K562 (cell line): ENCODE data around the gene HAUS2. TPM values are rescaled to one million over a fixed set of nuclear protein-coding genes. Genes with fewer than 3 reads are reported as not detected.

Experiments used
- ATAC-seq: fragments of 200-7000 bp; cut with Tn5 transposase; 3 replicates; pipeline ENCODE4 v1.9.1; 2020; ENCODE audit warnings: moderate library complexity
- BruUV-seq: library from RNA; stranded (reverse); fragments of 400-500 nt; replicated peaks from 2 replicates; lab custom pipeline; 2021; lab: Mats Ljungman, UMichigan
- CTCF ChIA-PET: fragments of 300-600 bp; formaldehyde crosslinking; extraction: SDS; loops from one replicate; lab custom pipeline; 2021; ENCODE audit warnings: low intra/inter-chr PET ratio; lab: Yijun Ruan, JAX
- POLR2A ChIA-PET: fragments of 300-600, 350-650 bp; sonication (Branson Sonifier 250); formaldehyde crosslinking; extraction: SDS; loops from one replicate; lab custom pipeline; 2021; ENCODE audit warnings: antibody characterized with exemption, inconsistent platforms; lab: Yijun Ruan, JAX
- DNase-seq, 4 experiments: peaks; one replicate each; pipeline versions ENCODE4 v3.0.0 to v3.0.0-alpha.2; 2011 to 2018; ENCODE audit warnings: low spot score in 3 of 4, mixed read lengths in 3 of 4; ENCODE audit errors: extremely low read depth in 1 of 4
- FAIRE-seq: peaks from 2 replicates; lab custom pipeline; 2011; peaks lifted over from hg19 to GRCh38; lab: Jason Lieb, UNC
- H2AFZ ChIP-seq: 2 replicates; pipeline ENCODE4 v1.6.0; 2011; ENCODE audit warnings: low read depth, low read length, control low read depth, inconsistent platforms
- H3K27ac ChIP-seq: fragments of 200-600 bp; 3 replicates; pipeline ENCODE4 v1.8.0; 2011; ENCODE audit warnings: low read depth, mild to moderate bottlenecking, control low read depth, inconsistent platforms, low read length, moderate library complexity, mixed read lengths; ENCODE audit errors: extremely low read depth
- H3K27me3 ChIP-seq, 2 experiments: fragments of 300-600 bp in 1 of 2; 2 replicates in 1 of 2; 3 replicates in 1 of 2; pipeline versions ENCODE4 v1.6.0 to v1.8.0; 2011; ENCODE audit warnings: inconsistent platforms in 2 of 2, low read length in 2 of 2, mild to moderate bottlenecking in 1 of 2, mixed read lengths in 1 of 2, moderate library complexity in 1 of 2; ENCODE audit not compliant: control insufficient read depth in 2 of 2, insufficient read depth in 2 of 2
- H3K36me3 ChIP-seq: fragments of 300-600 bp; 3 replicates; pipeline ENCODE4 v1.8.0; 2011; ENCODE audit warnings: mild to moderate bottlenecking, low read length, inconsistent platforms; ENCODE audit not compliant: control insufficient read depth, insufficient read depth
- H3K4me1 ChIP-seq, 2 experiments: fragments of 200-600 bp in 1 of 2; replicated peaks in 1 of 2; 2 replicates in 1 of 2; 3 replicates in 1 of 2; pipeline versions ENCODE4 v1.5.1 to v1.8.0; 2011; ENCODE audit warnings: inconsistent platforms in 2 of 2, low read length in 2 of 2, mild to moderate bottlenecking in 1 of 2, mixed read lengths in 1 of 2, moderate library complexity in 1 of 2; ENCODE audit not compliant: control insufficient read depth in 2 of 2, insufficient read depth in 2 of 2
- H3K4me2 ChIP-seq: 2 replicates; pipeline ENCODE4 v1.6.1; 2011; ENCODE audit warnings: low read length, control low read depth, inconsistent platforms, mixed read lengths; ENCODE audit not compliant: insufficient read depth
- H3K4me3 ChIP-seq: fragments of 200-600 bp; sonication (generic), shearing (Covaris generic); 2 replicates; pipeline ENCODE4 v1.5.1; 2016; ENCODE audit warnings: control low read depth, inconsistent platforms
- H3K79me2 ChIP-seq: fragments of 200-600 bp; 3 replicates; pipeline ENCODE4 v1.8.0; 2011; ENCODE audit warnings: low read length, inconsistent platforms; ENCODE audit not compliant: control insufficient read depth, insufficient read depth
- H3K9ac ChIP-seq, 2 experiments: 2 replicates each; pipeline versions ENCODE4 v1.6.0 to v1.6.1; 2011; ENCODE audit warnings: low read depth in 2 of 2, low read length in 2 of 2, control low read depth in 1 of 2, inconsistent platforms in 1 of 2, mild to moderate bottlenecking in 1 of 2, mixed read lengths in 1 of 2; ENCODE audit not compliant: insufficient read depth in 1 of 2
- H3K9me1 ChIP-seq: one replicate; pipeline ENCODE4 v1.6.0; 2011; ENCODE audit warnings: inconsistent platforms, mild to moderate bottlenecking, low read length, moderate library complexity; ENCODE audit not compliant: control insufficient read depth, insufficient read depth
- H3K9me3 ChIP-seq: replicated peaks from 2 replicates; pipeline ENCODE4 v1.5.1; 2011; ENCODE audit warnings: low read depth, low read length, inconsistent platforms; ENCODE audit not compliant: control insufficient read depth, insufficient read depth
- H4K20me1 ChIP-seq: replicated peaks from 2 replicates; pipeline ENCODE4 v1.6.1; 2011; ENCODE audit warnings: low read length, inconsistent platforms, mixed read lengths; ENCODE audit not compliant: control insufficient read depth, insufficient read depth
- ATF7 ChIP-seq: fragments of 450-650 bp; IDR thresholded peaks from 2 replicates; pipeline ENCODE4 v1.7.1; 2014; ENCODE audit warnings: mild to moderate bottlenecking, moderate library complexity
- CBX5 ChIP-seq: IDR thresholded peaks from 2 replicates; pipeline ENCODE4 v1.6.1; 2014; ENCODE audit warnings: low read depth, borderline replicate concordance
- DACH1 ChIP-seq: fragments of 450-650 bp; IDR thresholded peaks from 2 replicates; pipeline ENCODE4 v1.6.1; 2018; ENCODE audit not compliant: partially characterized antibody
- KDM2B ChIP-seq: fragments of 250-450 bp; sonication (Bioruptor Pico); IDR thresholded peaks from 2 replicates; pipeline ENCODE4 v1.8.0; 2021; ENCODE audit warnings: mild to moderate bottlenecking, moderate library complexity
- MXI1 ChIP-seq: IDR thresholded peaks from 2 replicates; pipeline ENCODE4 v1.6.1; 2011; ENCODE audit warnings: low read depth, mild to moderate bottlenecking, improper control_type of control experiment, low read length
- MYNN ChIP-seq, 2 experiments: sonication (generic); formaldehyde crosslinking in 1 of 2; IDR thresholded peaks; 2 replicates each; pipeline versions ENCODE4 v1.5.0 to v1.6.1; 2016 to 2020; ENCODE audit warnings: antibody characterized with exemption in 1 of 2, missing genetic modification reagents in 1 of 2
- NONO ChIP-seq, 2 experiments: fragments of 200-400 bp in 1 of 2; fragments of 450-650 bp in 1 of 2; formaldehyde crosslinking in 1 of 2; IDR thresholded peaks; 2 replicates each; pipeline ENCODE4 v1.6.1; 2017; ENCODE audit warnings: low read depth in 2 of 2, mild to moderate bottlenecking in 2 of 2, moderate library complexity in 2 of 2, low read length in 1 of 2
- SIN3A ChIP-seq, 2 experiments: fragments of 150-350 bp in 1 of 2; IDR thresholded peaks; 2 replicates each; pipeline ENCODE4 v1.6.1; 2011 to 2016; ENCODE audit warnings: borderline replicate concordance in 2 of 2, low read depth in 2 of 2, low read length in 2 of 2, mild to moderate bottlenecking in 2 of 2, moderate library complexity in 2 of 2; ENCODE audit not compliant: control insufficient read depth in 1 of 2
- SRF ChIP-seq, 2 experiments: fragments of 250-450, 450-650 bp in 1 of 2; sonication (Bioruptor Pico) in 1 of 2; sonication (generic) in 1 of 2; formaldehyde crosslinking; IDR thresholded peaks; 2 replicates each; pipeline versions ENCODE4 v1.5.0 to v1.5.1; 2020 to 2022; ENCODE audit warnings: mild to moderate bottlenecking in 1 of 2, missing genetic modification reagents in 1 of 2
- ZFPM2 ChIP-seq: fragments of 250-450 bp; sonication (Bioruptor Pico); IDR thresholded peaks from 2 replicates; pipeline ENCODE4 v1.5.1; 2022; ENCODE audit warnings: mild to moderate bottlenecking
- ZNF431 ChIP-seq: sonication (generic); formaldehyde crosslinking; IDR thresholded peaks from 2 replicates; pipeline ENCODE4 v1.8.0; 2022; ENCODE audit warnings: mild to moderate bottlenecking, missing genetic modification reagents
- WGBS: fragments of 100-300 bp; shearing (Covaris generic); methylation state at CpG from one replicate; pipeline ENCODE4 v1.1.6; 2016; ENCODE audit warnings: low coverage, mixed read lengths; ENCODE audit not compliant: insufficient coverage; ENCODE audit errors: missing lambda C conversion rate; 5-methylcytosine and 5-hydroxymethylcytosine counted together
- in situ Hi-C: fragments of 300-500 bp; cut with MboI; formaldehyde crosslinking; loops from 4 replicates; pipeline ENCODE4 v1.15.0; 2018; ENCODE audit warnings: inconsistent platforms, mixed read lengths
- intact Hi-C: fragments of 100-400 bp; cut with micrococcal nuclease; formaldehyde crosslinking; loops from 2 replicates; pipeline ENCODE4 v1.14.2; 2022
- polyA plus RNA-seq, 8 experiments: library from polyadenylated mRNA; depleted of rRNA in 4 of 8; stranded (reverse) in 5 of 8; unstranded in 3 of 8; fragments of >200 nt; fragmentation: Nextera tagmentation in 2 of 8; fragmentation: Illumina TruSeq in 1 of 8; extraction: Ambion mirVana in 2 of 8; extraction: Trizol in 1 of 8; gene quantifications; 2 replicates each; pipeline versions ENCODE4 v1.2.1 to v1.2.3, GENCODE V29; 2011 to 2014; ENCODE audit warnings: inconsistent platforms in 1 of 8, missing spikeins in 1 of 8
- total RNA-seq, 7 experiments: library from RNA; depleted of rRNA in 6 of 7; stranded (reverse); fragments of >200 nt in 6 of 7; fragmentation: Illumina TruSeq in 2 of 7; extraction: Trizol in 2 of 7; gene quantifications; 2 replicates each; pipeline versions ENCODE4 v1.2.1 to v1.2.3, GENCODE V29; 2011 to 2021; ENCODE audit warnings: low replicate concordance in 1 of 7
- TF ChIP-seq, protein P1 (sequence below): fragments of 200-800 bp; sonication (Bioruptor generic); IDR thresholded peaks from 2 replicates; pipeline ENCODE4 v1.6.1; 2017; ENCODE audit warnings: missing genetic modification characterization, missing compliant biosample characterization
- TF ChIP-seq, protein P2 (sequence below): fragments of 250-450 bp; sonication (Bioruptor Pico); IDR thresholded peaks from 2 replicates; pipeline ENCODE4 v1.9.0; 2021; ENCODE audit warnings: mild to moderate bottlenecking
- TF ChIP-seq, protein P3 (sequence below): fragments of 450-650 bp; conservative IDR thresholded peaks from 2 replicates; pipeline ENCODE4 v1.6.1; 2016; ENCODE audit warnings: missing genetic modification characterization, low read depth, mild to moderate bottlenecking, missing compliant biosample characterization, moderate library complexity
- TF ChIP-seq, protein P4 (sequence below), 2 experiments: IDR thresholded peaks; 2 replicates each; pipeline ENCODE4 v1.6.1; 2012; ENCODE audit warnings: improper control_type of control experiment in 2 of 2, low read depth in 2 of 2, low read length in 2 of 2, borderline replicate concordance in 1 of 2

The HAUS2 gene
- total and polyA plus RNA-seq, 9 of the 15 experiments (the other 6 are each of a cell fraction or from before 2014, with no cell fraction given): 30.6 to 64.9 (median 54.1) TPM

DNA sequence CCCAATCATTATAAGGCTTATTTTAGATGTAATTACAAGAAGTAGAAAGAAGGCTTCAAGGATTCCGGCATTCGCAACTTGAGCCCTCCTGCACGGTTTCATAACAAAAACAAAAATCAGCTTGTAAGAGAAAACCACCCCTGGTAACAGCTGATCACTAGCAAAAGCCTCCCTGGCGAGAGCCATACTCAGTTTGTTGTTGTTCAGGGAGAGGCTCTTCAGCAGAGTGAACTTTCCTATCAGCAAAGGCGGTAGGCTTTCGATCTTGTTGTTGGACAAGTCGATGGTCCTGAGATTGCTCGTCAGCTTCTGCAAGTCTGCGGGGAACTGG lies 755 bp upstream of the HAUS2 start:
- H3K4me1 ChIP-seq: peaks cover 9 to 19% of the 10 kb centered on the region in 2 experiments
- ATAC-seq (peak; percentile 30), FAIRE-seq (peak; percentile 64)
- TF ChIP-seq, protein P1, sequence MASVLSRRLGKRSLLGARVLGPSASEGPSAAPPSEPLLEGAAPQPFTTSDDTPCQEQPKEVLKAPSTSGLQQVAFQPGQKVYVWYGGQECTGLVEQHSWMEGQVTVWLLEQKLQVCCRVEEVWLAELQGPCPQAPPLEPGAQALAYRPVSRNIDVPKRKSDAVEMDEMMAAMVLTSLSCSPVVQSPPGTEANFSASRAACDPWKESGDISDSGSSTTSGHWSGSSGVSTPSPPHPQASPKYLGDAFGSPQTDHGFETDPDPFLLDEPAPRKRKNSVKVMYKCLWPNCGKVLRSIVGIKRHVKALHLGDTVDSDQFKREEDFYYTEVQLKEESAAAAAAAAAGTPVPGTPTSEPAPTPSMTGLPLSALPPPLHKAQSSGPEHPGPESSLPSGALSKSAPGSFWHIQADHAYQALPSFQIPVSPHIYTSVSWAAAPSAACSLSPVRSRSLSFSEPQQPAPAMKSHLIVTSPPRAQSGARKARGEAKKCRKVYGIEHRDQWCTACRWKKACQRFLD (CRISPR knock-in tag): no peak
- TF ChIP-seq, protein P2, sequence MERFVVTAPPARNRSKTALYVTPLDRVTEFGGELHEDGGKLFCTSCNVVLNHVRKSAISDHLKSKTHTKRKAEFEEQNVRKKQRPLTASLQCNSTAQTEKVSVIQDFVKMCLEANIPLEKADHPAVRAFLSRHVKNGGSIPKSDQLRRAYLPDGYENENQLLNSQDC: no peak
- TF ChIP-seq DACH1 (peak; percentile 89), SRF (CRISPR knock-in tag; IDR thresholded peaks at IDR 0.05) (peak in 1 of 2 experiments; percentile 4; a peak in 1 of 4 replicates), ZNF431 (CRISPR knock-in tag) (no peak), ZFPM2 (no peak), MYNN (IDR thresholded peaks at IDR 0.05) (no peak), MYNN (CRISPR knock-in tag; IDR thresholded peaks at IDR 0.05) (no peak), NONO (IDR thresholded peaks at IDR 0.05; ENCODE audit: low read depth in 2 of 2, low read length in 1 of 2) (no peak), MXI1 (no peak), ATF7 (no peak), KDM2B (CRISPR knock-in tag) (no peak), CBX5 (no peak), SIN3A (IDR thresholded peaks at IDR 0.05; ENCODE audit: borderline replicate concordance in 2 of 2, control insufficient read depth in 1 of 2, low read depth in 2 of 2, low read length in 2 of 2) (peak in 1 of 2 experiments; percentile 65; a peak in 1 of 4 replicates)
- TF ChIP-seq, protein P3, sequence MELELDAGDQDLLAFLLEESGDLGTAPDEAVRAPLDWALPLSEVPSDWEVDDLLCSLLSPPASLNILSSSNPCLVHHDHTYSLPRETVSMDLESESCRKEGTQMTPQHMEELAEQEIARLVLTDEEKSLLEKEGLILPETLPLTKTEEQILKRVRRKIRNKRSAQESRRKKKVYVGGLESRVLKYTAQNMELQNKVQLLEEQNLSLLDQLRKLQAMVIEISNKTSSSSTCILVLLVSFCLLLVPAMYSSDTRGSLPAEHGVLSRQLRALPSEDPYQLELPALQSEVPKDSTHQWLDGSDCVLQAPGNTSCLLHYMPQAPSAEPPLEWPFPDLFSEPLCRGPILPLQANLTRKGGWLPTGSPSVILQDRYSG (tag): no peak
- TF ChIP-seq, protein P4, sequence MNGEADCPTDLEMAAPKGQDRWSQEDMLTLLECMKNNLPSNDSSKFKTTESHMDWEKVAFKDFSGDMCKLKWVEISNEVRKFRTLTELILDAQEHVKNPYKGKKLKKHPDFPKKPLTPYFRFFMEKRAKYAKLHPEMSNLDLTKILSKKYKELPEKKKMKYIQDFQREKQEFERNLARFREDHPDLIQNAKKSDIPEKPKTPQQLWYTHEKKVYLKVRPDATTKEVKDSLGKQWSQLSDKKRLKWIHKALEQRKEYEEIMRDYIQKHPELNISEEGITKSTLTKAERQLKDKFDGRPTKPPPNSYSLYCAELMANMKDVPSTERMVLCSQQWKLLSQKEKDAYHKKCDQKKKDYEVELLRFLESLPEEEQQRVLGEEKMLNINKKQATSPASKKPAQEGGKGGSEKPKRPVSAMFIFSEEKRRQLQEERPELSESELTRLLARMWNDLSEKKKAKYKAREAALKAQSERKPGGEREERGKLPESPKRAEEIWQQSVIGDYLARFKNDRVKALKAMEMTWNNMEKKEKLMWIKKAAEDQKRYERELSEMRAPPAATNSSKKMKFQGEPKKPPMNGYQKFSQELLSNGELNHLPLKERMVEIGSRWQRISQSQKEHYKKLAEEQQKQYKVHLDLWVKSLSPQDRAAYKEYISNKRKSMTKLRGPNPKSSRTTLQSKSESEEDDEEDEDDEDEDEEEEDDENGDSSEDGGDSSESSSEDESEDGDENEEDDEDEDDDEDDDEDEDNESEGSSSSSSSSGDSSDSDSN (IDR thresholded peaks at IDR 0.05; ENCODE audit: borderline replicate concordance in 1 of 2, low read depth in 2 of 2, low read length in 2 of 2): no peak

More for the DNA sequence above, 755 bp upstream of the HAUS2 start:
- H3K9me3 ChIP-seq: no peaks in the 10 kb centered on the region
- DNase-seq: peak in 1 of 4 experiments; percentile 9
- H2AFZ ChIP-seq: peak overlapping the region; percentile 94
- H3K9ac ChIP-seq: peak overlapping the region; percentile 93 to 97
- CTCF ChIA-PET: no interaction called here
- no peaks in the 10 kb centered on the region for H3K27me3 ChIP-seq
- no TSS peak for BruUV-seq
- intact Hi-C loops (loop anchor here (2.0 to 10.0 kb wide), 2 partner anchors 53 to 107 kb away; partner anchors contain the start of gene SNAP23), in situ Hi-C loops (no loop called here)
- peak overlapping the region; percentile 91 for H3K4me2 ChIP-seq
- no peaks in the 10 kb centered on the region; the same call in 1 of the 2 replicates for H4K20me1 ChIP-seq
- POLR2A ChIA-PET: interaction anchor here (0.7 to 5.6 kb wide), 11 partner anchors 10 to 631 kb away, joined by 3 to 31 read pairs (median 3); partner anchors contain the start of genes SNAP23, STARD9 and ZNF106
- H3K4me3 ChIP-seq: peak overlapping the region; percentile 98
- H3K79me2 ChIP-seq: peaks cover 67% of the 10 kb centered on the region
- no peaks in the 10 kb centered on the region for H3K9me1 ChIP-seq
- peaks cover 52% of the 10 kb centered on the region for H3K36me3 ChIP-seq
- H3K27ac ChIP-seq: peak overlapping the region; percentile 89
- WGBS: 3% methylated on average over 9 of the region's 9 CpGs
